KMS-11 (cell line): ENCODE data around the gene CHML.
"Not testable (repeated sequence)": the region's sequence is repeated elsewhere in the genome, so short reads cannot be mapped to it uniquely, and the experiment has no call there.

Experiments used
- H2AFZ ChIP-seq: fragments of 200-600 bp; sonication (generic); 2 replicates; pipeline ENCODE4 v1.6.1; 2016; ENCODE audit warnings: antibody characterized with exemption, mixed run types, low read depth
- H3K27ac ChIP-seq: fragments of 200-600 bp; sonication (generic); 2 replicates; pipeline ENCODE4 v1.6.1; 2016; ENCODE audit warnings: mild to moderate bottlenecking, mixed run types
- H3K27me3 ChIP-seq: fragments of 200-600 bp; sonication (generic); 2 replicates; pipeline ENCODE4 v1.6.1; 2017; ENCODE audit warnings: mild to moderate bottlenecking, low read depth, mixed run types, moderate library complexity; ENCODE audit not compliant: insufficient read depth
- H3K36me3 ChIP-seq: fragments of 200-600 bp; sonication (generic); 2 replicates; pipeline ENCODE4 v1.6.1; 2017; ENCODE audit warnings: mild to moderate bottlenecking, mixed run types; ENCODE audit not compliant: insufficient read depth
- H3K4me1 ChIP-seq: fragments of 200-600 bp; sonication (generic); 2 replicates; pipeline ENCODE4 v1.6.1; 2016; ENCODE audit warnings: mild to moderate bottlenecking, low read depth, mixed run types; ENCODE audit not compliant: poor library complexity, severe bottlenecking
- H3K4me2 ChIP-seq: fragments of 200-600 bp; sonication (generic); 2 replicates; pipeline ENCODE4 v1.7.0; 2016; ENCODE audit warnings: mild to moderate bottlenecking, mixed run types
- H3K4me3 ChIP-seq: fragments of 200-600 bp; sonication (generic); IDR thresholded peaks from 2 replicates; pipeline ENCODE4 v1.6.1; 2017; ENCODE audit warnings: low read depth, low read length, mixed read lengths; ENCODE audit not compliant: insufficient read depth
- H3K79me2 ChIP-seq: fragments of 200-600 bp; sonication (generic); 2 replicates; pipeline ENCODE4 v1.6.1; 2016; ENCODE audit warnings: low read depth, mixed run types; ENCODE audit not compliant: insufficient read depth
- H3K9ac ChIP-seq: fragments of 200-600 bp; sonication (generic); 2 replicates; pipeline ENCODE4 v1.6.1; 2016; ENCODE audit warnings: mild to moderate bottlenecking, mixed run types
- H4K20me1 ChIP-seq: fragments of 200-600 bp; sonication (generic); 2 replicates; pipeline ENCODE4 v1.6.1; 2016; ENCODE audit warnings: mild to moderate bottlenecking, mixed run types; ENCODE audit not compliant: insufficient read depth
- CTCF ChIP-seq: fragments of 200-600 bp; sonication (generic); conservative IDR thresholded peaks from 2 replicates; pipeline ENCODE4 v1.6.1; 2017; ENCODE audit warnings: low read depth, mild to moderate bottlenecking, antibody characterized with exemption, low read length, moderate library complexity, mixed read lengths

The CHML gene, protein sequence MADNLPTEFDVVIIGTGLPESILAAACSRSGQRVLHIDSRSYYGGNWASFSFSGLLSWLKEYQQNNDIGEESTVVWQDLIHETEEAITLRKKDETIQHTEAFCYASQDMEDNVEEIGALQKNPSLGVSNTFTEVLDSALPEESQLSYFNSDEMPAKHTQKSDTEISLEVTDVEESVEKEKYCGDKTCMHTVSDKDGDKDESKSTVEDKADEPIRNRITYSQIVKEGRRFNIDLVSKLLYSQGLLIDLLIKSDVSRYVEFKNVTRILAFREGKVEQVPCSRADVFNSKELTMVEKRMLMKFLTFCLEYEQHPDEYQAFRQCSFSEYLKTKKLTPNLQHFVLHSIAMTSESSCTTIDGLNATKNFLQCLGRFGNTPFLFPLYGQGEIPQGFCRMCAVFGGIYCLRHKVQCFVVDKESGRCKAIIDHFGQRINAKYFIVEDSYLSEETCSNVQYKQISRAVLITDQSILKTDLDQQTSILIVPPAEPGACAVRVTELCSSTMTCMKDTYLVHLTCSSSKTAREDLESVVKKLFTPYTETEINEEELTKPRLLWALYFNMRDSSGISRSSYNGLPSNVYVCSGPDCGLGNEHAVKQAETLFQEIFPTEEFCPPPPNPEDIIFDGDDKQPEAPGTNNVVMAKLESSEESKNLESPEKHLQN

DNA sequence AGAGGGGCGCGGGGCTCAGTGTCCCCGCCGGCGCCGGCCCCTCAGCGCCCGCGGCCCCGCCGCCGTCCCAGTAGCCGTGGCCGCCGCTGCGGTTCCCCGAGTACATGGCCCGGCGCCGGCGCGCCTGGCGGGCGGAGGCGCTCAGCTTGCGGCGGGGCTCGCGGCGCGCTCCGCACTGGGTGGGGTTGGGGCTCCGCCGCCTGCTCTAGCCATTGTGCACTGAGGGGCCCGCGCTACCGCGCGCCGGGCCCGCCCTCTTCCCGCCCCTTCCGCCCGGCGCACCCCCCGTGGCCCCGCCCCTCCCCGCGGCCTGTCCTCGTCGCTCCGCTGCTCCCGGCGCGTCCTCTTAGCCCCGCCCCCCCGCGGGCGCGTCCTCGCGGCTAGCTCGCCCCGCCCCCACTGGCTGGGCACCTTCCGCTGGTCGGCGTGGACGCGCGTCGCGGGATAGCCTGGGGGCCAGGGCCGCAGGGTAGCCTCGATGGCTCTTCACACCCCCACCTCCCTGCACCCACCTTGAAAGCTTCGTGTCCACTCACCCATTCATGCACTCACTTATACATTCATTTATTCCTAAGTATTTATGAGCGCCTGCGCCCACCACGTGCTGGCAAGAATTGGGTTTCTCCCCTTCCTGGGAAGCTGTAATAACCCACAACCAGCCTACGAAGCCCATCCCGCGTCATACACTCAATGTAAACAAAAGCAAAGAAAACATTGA, at the start of gene CHML, which contains the start of gene OPN3:
TSS of gene CHML (minus strand) at position 221 of the 718 bp plus-strand sequence. CDS start 4,603 bp downstream, outside the sequence.
TSS of gene OPN3 (minus strand) at position 221 of the 718 bp plus-strand sequence. CDS start at position 106, 115 bp downstream.
- H3K27me3 ChIP-seq: no peaks in the 10 kb centered on the region
- peaks cover 29% of the 10 kb centered on the region for H3K4me1 ChIP-seq
- peak within 1 kb of the TSS; percentile 87 for H3K4me2 ChIP-seq
- peak within 1 kb of the TSS; percentile 87 for H3K9ac ChIP-seq
- TF ChIP-seq CTCF: no peak
- H3K36me3 ChIP-seq: no peaks in the 10 kb centered on the region
- peaks cover 40% of the 10 kb centered on the region for H3K79me2 ChIP-seq
- peak within 1 kb of the TSS; percentile 95 for H3K4me3 ChIP-seq
- peak within 1 kb of the TSS; percentile 99 for H2AFZ ChIP-seq
- no peaks in the 10 kb centered on the region for H4K20me1 ChIP-seq
- H3K27ac ChIP-seq: peak within 1 kb of the TSS; percentile 73

DNA sequence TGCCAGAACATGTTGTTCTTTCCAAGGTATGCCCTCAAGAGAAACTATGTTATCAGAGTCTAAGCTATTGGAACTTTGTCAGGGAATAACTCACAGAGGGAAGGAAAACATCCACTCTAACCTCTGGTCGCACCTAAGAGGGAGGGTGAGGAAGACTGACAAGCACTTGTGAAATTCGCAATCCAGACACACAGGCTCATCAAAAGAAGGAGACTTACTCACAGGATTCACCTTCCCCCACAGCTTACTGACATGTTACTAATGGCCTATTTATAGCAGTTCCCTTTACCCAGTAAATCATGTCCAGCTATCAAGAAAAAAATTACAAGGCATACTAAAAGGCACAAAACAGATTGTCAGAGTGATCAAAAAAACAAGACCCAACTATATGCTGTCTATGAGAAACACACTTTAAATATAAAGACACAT, 48.8 kb upstream of the CHML start:
- Histone ChIP-seq H4K20me1 (no peaks in the 10 kb centered on the region), H3K9ac (no peak overlapping the region), H2AFZ (no peak overlapping the region), H3K4me3 (no peak overlapping the region), H3K27ac (no peak overlapping the region), H3K4me1 (no peaks in the 10 kb centered on the region), H3K4me2 (no peak overlapping the region), H3K27me3 (no peaks in the 10 kb centered on the region), H3K79me2 (no peaks in the 10 kb centered on the region), H3K36me3 (no peaks in the 10 kb centered on the region)
- no peak for TF ChIP-seq CTCF

GRCh38 chr1:241684108-241684507, 43.9 kb upstream of the CHML start:
- Histone ChIP-seq H3K4me1 (no peaks in the 10 kb centered on the region), H3K27me3 (no peaks in the 10 kb centered on the region), H3K79me2 (no peaks in the 10 kb centered on the region), H2AFZ (no peak overlapping the region), H3K27ac (no peak overlapping the region), H3K36me3 (no peaks in the 10 kb centered on the region), H3K4me3 (no peak overlapping the region), H3K4me2 (no peak overlapping the region), H4K20me1 (no peaks in the 10 kb centered on the region), H3K9ac (no peak overlapping the region)
- TF ChIP-seq CTCF: no peak

DNA sequence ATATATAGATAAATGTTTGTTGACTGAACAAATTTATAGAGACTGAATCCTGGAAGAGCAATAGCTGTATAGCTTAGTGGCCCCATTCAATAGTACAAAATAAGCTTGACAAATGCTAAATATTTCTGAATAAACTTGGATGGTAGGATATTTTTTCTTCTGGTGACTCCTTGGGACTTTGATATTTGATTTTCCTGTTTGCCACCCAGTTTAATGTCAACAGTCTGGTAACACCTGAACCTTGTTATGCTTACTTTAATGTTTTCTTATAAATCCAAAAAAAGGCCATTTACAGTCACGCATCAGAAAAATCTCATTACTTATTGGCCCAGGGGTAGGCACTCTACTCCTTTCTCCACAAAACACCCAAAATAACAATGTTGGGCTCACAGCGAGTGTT, 42.8 kb upstream of the CHML start:
- no peak overlapping the region for H3K4me3 ChIP-seq

GRCh38 chr1:241681861-241682448, 41.8 kb upstream of the CHML start:
- H2AFZ ChIP-seq: not testable (repeated sequence)

More for the DNA sequence above, 42.8 kb upstream of the CHML start:
- Histone ChIP-seq H3K4me2 (no peak overlapping the region), H3K36me3 (no peaks in the 10 kb centered on the region), H3K4me1 (peaks cover 12% of the 10 kb centered on the region), H2AFZ (no peak overlapping the region), H3K27ac (no peak overlapping the region), H3K27me3 (no peaks in the 10 kb centered on the region), H3K9ac (no peak overlapping the region), H3K79me2 (no peaks in the 10 kb centered on the region), H4K20me1 (no peaks in the 10 kb centered on the region)
- TF ChIP-seq CTCF: no peak

More at GRCh38 chr1:241681861-241682448, 41.8 kb upstream of the CHML start:
- not testable (repeated sequence) for H3K27me3 ChIP-seq, H3K4me2 ChIP-seq, H3K9ac ChIP-seq, H3K4me3 ChIP-seq, H3K79me2 ChIP-seq, H3K36me3 ChIP-seq, H3K27ac ChIP-seq, H4K20me1 ChIP-seq
- peaks cover 21% of the 10 kb centered on the region for H3K4me1 ChIP-seq
